Right lung (tissue), 5 donors: ENCODE results near the gene MAD1L1. TPM values are rescaled to one million over a fixed set of nuclear protein-coding genes. Genes with fewer than 3 reads are reported as not detected.
"Not testable (repeated sequence)": the region's sequence is repeated elsewhere in the genome, so short reads cannot be mapped to it uniquely, and the experiment has no call there.

ENCODE experiments used
- DNase-seq, 2 donors: peaks; one replicate each; pipeline ENCODE4 v3.0.0-alpha.2; 2013
- polyA plus RNA-seq, 5 donors: library from polyadenylated mRNA; unstranded; fragments of 120-200 nt; gene quantifications; one replicate each; pipeline versions ENCODE4 v1.2.1 to v1.2.3, GENCODE V29; 2013; ENCODE audit warnings: inconsistent platforms in 1 of 5, low replicate concordance in 1 of 5; ENCODE audit not compliant: insufficient read length in 5 of 5, insufficient read depth in 1 of 5

The MAD1L1 gene
- polyA plus RNA-seq, 5 donors = 15.5 to 26.8 (median 23.1) TPM

DNA sequence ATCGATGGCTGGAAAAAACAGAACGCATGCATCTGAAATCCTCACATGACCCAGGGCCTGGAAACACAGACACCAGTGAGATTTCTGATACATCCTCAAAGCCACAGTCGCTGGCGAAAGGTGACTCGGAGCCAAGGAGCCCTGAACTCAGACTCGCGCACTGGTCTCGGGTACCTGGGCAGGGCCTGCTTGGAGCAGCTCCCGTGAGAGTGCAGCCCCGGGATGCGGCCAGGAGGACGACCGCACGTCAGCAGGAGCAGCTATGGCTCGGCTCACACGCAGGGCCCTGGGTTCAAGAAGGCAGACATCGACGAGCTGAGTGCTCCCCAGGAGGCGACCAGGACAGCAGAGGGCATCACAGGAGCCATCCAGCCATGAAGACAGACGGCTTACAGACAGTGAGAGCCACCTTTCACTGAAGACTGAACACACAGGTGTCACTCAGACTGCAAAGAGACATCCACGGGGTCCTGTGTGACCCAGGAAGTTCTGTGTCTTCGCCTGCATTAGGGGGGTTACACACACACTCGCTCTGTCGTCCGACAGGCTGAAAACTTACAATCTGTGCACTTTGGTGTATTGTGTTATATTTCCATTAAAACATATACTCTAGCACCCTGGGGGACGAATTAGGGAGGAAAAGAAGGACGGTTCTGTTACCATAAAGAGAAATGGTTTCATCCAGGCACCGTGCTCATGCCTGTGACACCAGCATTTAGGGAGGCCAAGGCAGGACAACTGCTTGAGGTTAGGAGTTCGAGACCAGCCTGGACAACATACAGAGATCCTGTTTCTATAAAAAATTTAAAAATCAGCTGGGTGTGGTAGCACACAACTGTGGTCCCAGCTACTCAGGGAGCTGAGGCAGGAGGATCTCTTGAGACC, 227.7 kb downstream of the MAD1L1 start:
- no peak for DNase-seq

DNA sequence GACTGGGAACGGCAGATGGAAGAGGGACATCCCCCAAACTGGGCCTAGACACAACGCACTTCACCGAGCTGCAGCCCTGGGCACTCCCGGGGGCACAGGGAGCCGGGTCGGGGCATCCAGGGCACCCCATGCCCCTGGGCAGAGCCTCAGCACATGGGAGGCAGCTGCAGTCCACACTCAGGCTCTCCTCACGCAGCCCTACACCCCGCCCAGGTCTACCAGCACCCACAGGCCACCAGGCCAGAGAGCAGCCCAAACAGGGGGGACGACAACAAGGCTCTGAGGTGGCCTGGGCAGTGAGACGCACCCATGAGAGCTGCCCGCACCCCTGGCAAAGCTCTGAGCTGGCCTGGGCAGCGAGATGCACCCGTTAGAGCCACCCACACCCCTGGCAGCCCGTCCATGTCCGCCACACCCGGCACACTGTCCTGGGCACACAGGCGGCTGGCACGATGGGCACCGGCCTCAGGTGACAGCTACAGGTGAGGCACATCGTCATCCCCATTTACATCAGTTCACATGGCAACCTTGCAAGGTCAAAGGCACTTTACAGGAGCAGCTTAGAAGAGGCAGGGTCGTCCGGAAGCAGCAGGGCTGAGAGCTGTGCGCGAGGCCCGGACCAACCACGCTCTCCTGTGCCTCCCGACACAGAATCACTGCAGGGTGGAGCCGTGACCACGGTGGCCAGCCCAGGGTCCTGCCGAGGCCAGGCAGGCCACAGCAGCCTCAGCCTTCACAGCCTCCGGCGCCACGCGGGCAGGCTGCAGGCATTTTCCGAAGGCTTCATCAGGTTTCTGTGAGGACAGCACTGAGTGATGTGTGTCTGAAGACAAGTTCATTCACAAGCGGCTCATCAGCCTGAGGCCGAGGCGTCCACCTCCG, 228.6 kb downstream of the MAD1L1 start:
- DNase-seq = no peak

DNA sequence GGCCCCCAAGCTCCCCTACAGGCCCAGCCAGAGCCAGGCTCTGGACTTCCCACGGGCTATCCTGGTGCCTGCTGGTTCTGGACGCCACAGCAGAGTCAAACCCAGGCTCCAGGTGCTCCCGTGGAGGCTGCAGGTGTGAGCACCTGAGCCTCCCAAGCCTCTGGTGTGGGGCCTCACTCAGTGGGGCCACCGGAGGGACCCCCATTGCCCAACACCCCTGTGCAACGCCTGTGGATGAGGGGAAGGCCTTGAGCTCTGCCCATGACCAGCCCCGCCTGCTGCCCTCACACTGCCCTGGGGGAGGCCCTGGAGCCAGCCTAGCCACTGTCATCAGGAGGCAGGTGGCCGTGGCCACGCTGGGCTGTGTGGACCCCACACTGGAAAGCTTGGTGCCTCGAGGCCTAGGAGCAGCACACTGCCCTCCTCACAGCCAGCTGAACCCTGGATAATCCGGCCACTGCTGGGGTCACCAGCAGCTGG, 229.3 kb downstream of the MAD1L1 start:
- no peak for DNase-seq

DNA sequence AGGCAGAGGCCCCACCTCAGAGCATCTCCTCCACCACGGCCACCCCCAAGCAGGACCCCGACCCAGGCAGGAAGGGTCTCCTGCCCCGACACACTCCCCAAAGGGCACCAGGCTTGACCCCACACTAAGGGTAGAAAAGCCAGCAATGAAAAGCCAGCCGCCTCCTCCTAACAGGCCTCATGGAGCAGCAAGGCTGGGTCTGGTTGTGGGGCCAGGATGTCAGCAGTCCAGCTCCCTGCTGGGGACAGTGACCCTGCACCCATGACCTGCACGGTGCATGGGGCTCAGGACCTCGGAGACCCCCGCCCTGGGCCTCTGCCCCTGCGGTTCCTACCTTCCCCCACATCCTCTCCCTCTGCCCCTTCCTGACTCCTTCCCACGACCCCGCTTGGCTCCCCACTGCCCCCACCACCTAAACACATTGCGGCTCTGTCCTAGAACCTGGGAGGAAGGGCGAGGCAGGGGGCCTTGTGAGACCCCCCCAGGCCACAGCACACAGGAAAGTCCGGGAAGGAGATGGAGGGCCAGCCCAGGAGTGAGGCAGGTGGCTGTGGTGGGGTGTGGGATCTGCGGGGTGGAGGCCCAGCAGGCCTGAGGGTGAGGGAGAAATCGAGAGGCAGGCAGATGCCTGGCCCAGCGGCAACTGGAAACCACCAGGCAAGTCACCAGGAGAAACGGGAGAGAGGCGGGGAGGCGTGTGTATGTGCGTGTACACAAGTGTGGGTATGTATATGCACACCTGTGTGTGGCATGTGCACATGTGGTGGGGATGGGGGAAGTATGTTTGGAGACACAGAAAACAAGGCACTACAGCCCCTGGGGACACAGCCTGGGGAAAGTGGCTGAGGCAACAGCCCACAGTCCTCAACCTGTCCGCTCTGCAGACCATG, 229.9 kb downstream of the MAD1L1 start:
- DNase-seq = no peak

DNA sequence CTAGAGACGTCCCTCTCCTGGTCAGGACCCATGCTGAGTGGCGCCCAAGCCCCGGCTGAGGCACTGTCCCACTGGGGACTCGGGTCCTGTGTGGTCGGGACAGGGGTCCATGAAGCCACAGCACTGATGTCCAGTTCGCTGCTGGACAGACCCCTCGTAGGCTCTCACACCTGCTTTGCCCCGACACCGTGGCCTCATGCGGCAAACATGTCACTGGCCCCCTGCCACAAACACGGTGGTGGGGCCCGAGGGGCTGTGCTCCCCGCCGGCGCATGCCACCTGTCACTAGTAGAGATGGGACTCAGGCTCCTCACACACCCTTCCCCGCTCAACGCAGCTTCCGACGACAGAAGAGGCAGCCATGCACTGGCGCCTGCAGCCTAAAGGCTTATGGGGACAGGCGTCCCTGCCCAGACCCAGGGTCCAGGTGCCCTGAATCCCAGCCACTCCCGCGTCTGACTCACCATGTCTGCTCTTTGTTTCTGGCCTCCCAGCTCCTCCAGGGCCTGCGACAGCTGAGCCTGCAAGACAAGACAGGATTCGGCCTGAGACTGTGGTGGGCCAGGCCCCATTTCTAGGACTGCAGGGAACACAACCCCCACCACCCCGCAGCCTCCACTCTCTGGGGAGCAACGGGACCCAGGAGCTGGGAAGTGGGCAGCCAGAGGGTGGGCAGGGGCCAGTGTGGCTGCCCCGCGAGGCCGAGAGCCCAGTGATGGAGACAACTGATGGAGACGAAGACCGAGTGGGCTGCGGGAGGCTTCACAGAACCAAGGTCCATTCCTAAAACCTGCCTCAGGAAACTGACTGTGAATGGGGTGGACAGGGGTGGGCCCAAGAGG, 230.9 kb downstream of the MAD1L1 start:
- no peak for DNase-seq

DNA sequence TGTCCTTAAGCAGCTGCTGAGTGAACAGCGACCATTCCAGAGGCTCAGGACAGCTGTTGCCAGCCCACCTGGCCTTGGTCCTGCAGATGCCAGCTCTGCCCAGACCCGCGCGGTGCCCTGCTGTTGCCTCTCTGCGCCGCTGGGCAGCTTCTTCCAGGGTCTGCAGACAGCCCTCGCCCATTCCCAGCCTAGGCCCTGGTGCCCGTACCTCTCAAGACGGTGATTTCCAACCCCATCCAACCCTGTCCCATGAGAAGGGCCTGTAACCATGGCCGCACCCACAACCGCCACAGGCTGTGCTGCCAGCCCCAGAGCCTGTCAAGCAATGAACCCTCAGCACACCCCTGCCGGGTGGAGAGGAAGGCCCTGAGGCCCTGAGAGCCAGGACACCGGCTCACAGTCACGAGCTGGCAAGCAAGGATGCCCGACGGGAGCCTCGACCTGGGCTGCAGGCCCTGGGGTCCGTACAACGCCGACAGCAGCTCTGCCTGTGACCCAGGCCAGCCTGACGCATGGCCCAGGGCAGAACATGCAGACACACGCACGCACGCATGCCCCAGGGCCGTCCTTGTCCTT, 231.9 kb downstream of the MAD1L1 start:
- no peak for DNase-seq

DNA sequence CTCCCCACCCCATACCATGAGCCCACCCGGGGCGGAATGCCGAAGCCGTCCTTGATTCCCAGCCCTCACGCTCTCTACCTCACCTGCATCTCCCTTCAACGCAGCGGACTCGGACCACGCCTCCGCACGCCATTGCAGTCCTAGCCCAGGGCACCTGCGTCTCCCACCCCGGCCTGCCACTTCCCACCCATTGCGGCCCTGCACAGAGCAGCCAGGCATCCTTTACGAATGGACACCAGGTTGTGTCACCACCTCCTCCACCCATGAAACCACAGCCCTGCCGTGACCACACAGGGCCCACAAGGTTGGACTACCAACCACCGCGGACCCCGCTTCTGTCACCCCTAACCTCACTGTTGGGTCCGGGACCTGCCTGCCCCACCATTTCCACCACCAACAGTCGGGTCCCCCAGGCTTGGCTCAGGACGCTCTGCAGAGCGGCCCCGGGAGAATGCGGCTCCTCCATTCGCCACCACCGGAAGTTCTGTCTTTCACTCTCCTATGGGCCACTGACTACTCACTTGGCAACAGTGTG, 232.5 kb downstream of the MAD1L1 start:
- no peak for DNase-seq

DNA sequence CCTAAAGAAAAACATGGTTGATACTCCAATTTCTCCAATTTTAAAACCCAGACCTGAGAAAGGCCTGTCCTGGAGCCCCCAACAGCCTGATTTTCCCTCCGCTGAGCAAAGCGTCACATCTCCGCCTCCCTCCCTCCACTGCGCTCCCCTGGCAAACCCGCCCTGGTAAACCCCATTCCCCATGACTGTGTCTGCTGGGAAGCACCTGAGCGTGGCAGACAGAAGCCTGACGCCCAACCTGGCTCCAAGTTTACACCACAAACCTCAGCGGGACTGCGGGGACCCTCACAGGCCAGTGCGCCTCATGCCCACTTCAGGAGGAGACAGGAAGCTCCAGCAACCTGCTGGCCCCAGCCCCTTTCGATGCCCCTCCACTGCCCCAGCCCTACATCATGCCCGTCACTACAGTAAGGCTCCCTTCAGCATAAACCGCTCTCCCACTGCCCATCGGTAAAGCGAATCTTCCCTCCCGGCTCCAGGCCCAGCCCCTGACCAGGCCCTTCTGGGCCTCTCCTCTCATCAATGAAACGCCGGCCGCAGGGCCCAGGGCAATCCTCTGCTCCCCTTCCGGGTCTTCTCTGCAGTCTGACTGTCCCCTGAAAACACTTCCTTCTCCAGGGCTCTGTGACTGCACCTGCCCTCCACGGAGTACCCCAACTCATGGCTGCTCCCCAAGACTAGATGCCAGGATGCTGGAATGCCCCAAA, 233.3 kb downstream of the MAD1L1 start:
- DNase-seq = no peak

DNA sequence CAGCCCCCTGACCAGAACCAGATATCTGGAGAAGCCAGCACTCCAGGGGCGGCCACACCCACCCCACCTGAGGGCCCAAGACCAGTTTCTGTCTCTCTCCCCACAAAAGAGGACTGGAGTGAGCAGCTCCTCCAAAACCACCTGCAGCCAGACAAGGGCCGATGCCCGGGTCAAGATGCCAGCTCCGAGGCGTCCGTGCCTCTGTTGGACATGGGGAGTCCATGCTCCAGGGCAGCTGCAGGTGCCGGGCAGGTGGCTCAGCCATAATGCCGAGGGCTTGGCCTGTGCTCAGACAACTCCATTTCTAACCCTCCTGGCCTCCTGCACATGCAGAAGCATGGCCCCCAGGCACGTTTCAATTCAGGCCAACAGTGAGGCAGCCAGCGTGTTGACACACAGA, 234.6 kb downstream of the MAD1L1 start:
- no peak for DNase-seq

DNA sequence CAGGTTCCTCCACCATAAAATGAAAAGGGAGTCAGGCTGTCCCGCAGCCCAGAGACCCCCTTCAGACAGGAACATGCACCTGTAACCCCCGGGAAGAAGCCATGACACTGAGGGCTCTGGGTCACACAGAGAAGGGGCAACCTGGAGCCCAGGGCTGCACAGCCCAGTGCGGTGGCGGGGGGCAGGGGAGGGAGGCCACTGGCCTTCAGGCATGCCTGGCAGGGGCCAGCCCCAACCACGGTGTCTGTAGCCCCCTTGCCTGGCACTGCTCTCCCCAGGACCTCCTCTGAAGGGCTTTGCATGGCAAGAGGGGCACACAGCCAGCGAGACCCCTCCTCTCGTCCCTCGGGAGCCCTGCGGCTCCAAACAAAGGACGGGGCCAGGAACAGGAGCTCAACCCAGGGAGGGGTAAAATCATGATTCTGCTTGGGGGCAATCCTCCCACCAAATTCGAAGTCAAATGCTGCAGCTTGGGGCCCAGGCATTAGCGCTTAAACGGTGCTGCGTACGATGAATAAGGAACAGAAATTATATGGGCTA, 235.1 kb downstream of the MAD1L1 start:
- no peak for DNase-seq

DNA sequence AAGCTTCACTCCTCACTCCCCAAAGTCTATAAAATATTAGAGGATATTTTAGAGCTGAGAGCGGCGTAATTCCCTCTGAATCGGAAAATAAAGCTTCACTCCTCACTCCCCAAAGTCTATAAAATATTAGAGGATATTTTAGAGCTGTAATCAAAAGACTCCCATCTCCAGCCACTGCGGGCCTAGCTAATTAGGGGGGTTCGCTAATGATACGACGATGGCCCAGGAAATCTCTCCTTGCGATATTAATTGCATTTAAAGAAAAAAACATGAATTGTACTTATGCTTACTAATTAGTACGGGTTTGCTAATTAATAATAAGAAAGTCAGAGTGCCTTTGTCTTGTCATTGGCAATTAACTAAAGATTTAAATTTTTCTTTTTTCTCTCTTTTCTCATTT, 235.9 kb downstream of the MAD1L1 start:
- no peak for DNase-seq

DNA sequence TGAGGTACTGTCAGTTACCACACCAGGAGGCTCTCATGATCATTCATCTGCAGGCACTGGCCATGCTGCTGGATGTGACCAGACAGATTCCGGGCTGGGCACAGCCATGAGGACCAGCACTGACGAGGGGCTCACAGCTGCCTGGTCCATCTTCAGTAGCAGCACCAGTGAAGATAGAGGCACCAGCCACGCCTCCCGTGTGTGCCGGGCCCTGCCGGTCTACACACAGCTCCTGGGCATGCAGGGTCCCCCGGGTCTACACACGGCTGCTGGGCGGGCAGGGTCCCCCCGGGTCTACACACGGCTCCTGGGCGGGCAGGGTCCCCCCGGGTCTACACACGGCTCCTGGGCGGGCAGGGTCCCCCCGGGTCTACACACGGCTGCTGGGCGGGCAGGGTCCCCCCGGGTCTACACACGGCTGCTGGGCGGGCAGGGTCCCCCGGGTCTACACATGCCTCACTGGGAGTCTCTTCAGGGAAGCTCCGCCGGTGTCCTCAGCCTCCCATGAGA, 236.8 kb downstream of the MAD1L1 start:
- DNase-seq = not testable (repeated sequence)

DNA sequence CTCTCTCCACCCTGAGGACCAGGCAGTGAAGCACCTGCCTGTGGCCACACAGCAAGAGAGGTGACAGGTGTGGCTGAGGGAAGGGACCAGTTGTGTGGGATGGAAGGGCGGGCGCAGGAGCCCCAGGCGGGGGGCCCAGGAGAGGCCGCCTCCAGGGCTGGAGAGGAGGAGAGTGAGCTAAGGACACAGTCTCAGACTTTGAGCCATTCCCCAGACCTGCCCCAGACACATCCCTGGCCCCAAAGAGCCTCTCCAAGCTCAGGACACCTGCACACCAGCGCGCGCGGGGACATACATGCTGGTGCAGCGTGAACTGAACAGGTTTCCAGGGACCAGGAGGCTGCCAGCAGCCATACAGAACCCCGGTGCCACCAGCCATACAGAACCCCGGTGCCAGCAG, 237.3 kb downstream of the MAD1L1 start:
- DNase-seq = no peak

DNA sequence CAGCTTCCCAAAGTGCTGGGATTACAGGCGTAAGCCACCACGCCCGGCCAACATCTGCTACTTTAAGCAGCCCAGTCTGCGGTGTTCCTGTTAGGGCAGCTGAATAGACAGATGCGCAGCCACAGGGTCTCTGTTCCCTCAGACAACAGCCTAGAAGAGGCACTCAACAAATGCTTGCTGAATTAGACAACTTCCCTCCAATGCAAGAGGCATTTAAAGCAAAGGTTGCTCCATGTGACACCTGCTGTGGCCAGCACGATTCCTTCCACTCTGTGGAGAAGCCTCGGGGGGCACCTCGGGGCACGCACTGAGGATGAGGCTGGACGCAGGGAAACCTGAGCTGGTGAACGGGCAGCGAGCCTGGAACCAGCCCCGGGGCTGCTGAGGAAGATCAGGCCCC, 237.8 kb downstream of the MAD1L1 start:
- no peak for DNase-seq

DNA sequence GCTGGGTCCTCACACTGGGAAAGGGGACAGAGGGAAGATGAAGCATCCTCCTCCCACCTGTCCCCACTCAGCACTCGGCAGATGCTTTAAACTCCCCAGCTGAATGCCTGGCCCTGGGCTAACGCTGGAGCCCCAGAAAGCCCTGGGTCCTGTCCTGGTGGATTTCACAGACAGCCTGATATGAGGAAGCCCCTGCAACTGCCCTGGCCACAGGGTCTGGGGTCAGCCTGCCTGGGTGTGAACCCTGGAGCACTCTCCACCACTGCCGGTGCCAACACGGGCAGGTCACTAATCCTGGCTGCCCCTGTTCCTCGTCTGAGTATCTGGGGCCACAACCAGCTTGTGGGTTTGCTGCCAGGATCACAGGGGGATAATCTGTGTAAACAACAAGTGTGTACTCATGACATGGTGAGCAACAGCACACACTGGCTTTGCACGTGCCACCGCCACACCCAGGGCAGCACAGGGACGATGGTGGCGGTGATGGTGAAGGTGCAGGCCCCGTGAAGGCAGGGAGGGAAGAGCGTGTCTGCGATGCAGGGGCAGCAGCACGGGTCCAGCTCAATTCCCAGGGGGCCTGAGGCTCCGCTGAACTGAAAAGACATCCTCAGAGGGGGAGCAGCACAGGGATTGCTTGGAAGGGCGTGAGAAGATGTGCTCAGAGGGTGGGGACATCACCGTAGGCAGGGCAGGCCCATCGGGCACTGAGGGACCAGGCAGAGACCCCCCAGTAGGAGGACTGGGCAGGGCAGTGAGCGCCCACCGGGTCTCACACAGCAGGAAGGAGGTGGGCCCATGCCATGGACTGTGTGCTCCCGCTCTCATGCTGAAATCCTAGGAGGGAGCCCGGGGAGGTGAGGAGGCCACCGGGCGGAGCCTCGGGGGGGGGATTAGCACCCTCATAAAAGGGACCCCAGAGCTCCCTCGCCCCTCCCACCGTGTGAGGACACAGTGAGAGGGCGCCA, 238.7 kb downstream of the MAD1L1 start:
- no peak for DNase-seq

DNA sequence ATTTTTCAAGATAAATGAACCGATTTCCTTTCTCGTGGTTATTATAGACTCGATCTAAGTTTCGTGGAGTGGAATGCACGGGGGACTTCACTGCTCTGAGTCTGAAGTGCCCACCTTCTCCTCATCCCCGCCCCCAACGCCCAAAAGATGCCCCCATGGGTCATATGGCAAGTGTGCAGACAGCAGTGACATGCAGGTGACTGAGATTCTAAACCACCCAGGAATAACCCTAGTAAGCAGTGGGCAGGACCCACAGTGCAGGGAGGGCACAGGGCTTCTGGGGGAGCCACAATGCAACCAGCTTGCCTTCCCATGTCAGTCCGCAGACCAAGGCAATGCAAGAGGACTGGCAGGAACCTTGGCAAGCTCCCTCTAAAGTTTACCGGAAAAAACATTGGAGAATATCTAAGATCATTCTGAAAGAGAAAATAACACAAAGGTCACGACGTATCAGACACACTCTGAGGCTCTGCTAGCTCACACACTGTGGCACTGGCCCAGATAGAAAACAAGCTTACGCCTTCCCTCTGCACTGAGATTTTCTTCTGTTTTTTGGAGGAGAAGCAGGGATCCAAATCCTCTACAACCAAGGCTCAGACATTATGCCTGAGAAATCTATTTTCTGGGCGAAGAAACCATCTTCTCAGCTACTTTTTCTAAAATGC, 239.6 kb downstream of the MAD1L1 start:
- no peak for DNase-seq

DNA sequence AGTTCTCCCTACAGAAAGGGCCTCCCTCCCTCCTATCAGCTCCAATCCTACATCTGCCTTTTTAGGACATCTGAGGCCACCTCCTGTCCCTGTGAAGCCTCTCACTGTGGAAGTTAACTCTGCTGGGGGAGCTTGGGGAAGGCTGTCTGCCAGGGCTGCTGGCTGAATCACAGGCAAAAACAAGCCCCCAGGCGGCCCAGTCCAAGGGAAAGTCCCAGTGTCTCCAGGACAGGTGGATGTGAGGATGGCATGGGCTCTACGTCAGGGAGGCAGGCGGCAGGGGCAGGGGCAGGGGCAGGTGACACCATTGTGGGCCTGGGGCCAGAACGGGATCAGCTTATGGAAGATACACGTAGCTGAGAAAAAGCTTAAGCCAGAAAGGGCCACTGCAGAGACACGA, 240.2 kb downstream of the MAD1L1 start:
- no peak for DNase-seq
